Measurements from ENCODE around the gene PIAS2.

The PIAS2 gene

GRCh38 chr18:46859855-46860254 lies 57.5 kb downstream of the PIAS2 start:
- TF ChIP-seq, protein P1, sequence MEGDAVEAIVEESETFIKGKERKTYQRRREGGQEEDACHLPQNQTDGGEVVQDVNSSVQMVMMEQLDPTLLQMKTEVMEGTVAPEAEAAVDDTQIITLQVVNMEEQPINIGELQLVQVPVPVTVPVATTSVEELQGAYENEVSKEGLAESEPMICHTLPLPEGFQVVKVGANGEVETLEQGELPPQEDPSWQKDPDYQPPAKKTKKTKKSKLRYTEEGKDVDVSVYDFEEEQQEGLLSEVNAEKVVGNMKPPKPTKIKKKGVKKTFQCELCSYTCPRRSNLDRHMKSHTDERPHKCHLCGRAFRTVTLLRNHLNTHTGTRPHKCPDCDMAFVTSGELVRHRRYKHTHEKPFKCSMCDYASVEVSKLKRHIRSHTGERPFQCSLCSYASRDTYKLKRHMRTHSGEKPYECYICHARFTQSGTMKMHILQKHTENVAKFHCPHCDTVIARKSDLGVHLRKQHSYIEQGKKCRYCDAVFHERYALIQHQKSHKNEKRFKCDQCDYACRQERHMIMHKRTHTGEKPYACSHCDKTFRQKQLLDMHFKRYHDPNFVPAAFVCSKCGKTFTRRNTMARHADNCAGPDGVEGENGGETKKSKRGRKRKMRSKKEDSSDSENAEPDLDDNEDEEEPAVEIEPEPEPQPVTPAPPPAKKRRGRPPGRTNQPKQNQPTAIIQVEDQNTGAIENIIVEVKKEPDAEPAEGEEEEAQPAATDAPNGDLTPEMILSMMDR (conservative IDR thresholded peaks at IDR 0.05; ENCODE audit: control insufficient read depth, insufficient read depth, low read depth, low read length), result no peak
- DNase-seq (ENCODE audit: low read depth), result peak; percentile 25
- H3K4me3 ChIP-seq (ENCODE audit: control insufficient read depth, low read depth, low read length), result no peak overlapping the region

DNA sequence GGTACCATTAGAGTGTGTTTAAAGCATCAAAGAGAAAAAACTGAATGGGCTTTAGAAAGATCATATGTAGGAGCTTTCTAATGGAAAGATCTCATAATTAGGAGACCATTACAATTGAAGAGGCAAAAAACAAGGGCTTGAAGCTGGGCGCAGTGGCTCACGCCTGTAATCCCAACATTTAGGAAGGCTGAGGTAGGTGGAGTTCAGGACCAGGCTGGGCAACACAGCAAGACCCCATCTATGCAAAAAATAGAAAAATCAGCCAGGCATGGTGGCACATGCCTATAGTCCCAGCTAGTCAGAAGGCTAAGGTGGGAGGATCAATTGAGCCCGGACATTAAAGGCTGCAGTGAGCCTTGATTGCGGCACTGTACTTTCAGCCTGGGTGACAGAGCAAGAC lies 59.0 kb downstream of the PIAS2 start:
- no peak overlapping the region for H3K4me3 ChIP-seq (ENCODE audit: control insufficient read depth, low read depth, low read length)
- DNase-seq (ENCODE audit: low read depth), result no peak
- TF ChIP-seq, protein P1 (conservative IDR thresholded peaks at IDR 0.05; ENCODE audit: control insufficient read depth, insufficient read depth, low read depth, low read length), result no peak

GRCh38 chr18:46856973-46857372 lies 60.3 kb downstream of the PIAS2 start:
- peak; percentile 15 for DNase-seq (ENCODE audit: low read depth)
- TF ChIP-seq, protein P1 (conservative IDR thresholded peaks at IDR 0.05; ENCODE audit: control insufficient read depth, insufficient read depth, low read depth, low read length), result no peak
- H3K4me3 ChIP-seq (ENCODE audit: control insufficient read depth, low read depth, low read length), result no peak overlapping the region

DNA sequence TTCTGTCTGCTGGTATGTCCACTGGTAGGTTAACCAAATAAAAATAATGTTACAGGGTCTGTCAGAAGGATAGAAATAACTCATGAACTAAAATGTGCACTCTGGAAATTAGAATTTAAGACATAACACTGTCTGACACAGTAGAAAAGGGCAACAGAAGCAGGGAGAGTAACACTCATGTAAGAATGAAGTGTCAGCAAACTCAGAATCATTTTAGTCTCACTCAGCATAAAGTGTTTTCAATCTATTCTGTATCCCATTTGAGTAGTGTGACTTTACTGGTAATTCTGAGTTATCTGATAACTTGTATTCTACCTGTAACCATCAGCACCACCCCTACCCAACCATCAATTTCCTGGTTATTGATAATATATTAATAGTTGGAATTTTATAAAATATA lies 68.3 kb downstream of the PIAS2 start:
- no peak for DNase-seq (ENCODE audit: low read depth)
- no peak overlapping the region for H3K4me3 ChIP-seq (ENCODE audit: control insufficient read depth, low read depth, low read length)
- TF ChIP-seq, protein P1 (conservative IDR thresholded peaks at IDR 0.05; ENCODE audit: control insufficient read depth, insufficient read depth, low read depth, low read length), result no peak

DNA sequence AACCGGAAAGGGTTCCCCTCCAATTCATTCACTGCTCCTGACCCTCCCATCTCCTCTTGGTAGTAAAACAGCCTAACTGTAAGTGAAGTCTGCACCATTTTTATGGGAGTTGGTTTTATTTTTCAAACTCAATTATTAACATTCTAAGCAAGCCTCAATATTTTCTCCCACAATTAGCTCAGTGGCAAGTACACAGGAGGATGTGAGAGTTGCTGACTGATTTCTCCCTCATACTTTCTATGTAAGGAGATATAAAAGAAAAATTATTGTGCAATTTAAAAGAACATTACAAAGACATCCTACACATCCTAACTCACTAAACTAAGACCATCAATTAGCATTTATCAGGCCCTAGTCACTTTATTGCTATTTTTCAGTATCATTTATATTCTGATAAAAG lies 73.9 kb downstream of the PIAS2 start:
- no peak overlapping the region for H3K4me3 ChIP-seq (ENCODE audit: control insufficient read depth, low read depth, low read length)
- DNase-seq (ENCODE audit: low read depth), result no peak
- TF ChIP-seq, protein P1 (conservative IDR thresholded peaks at IDR 0.05; ENCODE audit: control insufficient read depth, insufficient read depth, low read depth, low read length), result no peak

GRCh38 chr18:46842583-46842982 lies 74.7 kb downstream of the PIAS2 start:
- H3K4me3 ChIP-seq (ENCODE audit: control insufficient read depth, low read depth, low read length), result no peak overlapping the region
- DNase-seq (ENCODE audit: low read depth), result no peak
- TF ChIP-seq, protein P1 (conservative IDR thresholded peaks at IDR 0.05; ENCODE audit: control insufficient read depth, insufficient read depth, low read depth, low read length), result no peak

DNA sequence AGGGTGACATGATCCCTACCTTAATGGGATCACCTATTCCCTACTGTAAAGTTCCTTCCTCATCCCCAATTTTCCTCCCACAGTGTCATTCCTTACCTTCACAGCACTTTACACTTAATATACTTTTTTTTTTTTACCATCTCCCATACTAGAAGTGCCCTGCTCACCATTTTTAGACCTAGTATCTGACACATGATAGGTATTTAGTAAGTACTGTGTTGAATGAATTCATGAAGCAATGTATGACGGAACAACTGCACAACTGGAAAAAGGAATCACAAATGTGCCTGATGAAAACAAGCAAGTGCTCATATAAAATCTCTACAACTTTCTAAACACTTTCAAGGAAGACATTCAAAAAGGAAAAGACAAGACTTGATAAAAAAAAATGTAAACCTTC lies 83.4 kb downstream of the PIAS2 start:
- no peak for DNase-seq (ENCODE audit: low read depth)
- H3K4me3 ChIP-seq (ENCODE audit: control insufficient read depth, low read depth, low read length), result no peak overlapping the region
- TF ChIP-seq, protein P1 (conservative IDR thresholded peaks at IDR 0.05; ENCODE audit: control insufficient read depth, insufficient read depth, low read depth, low read length), result no peak

Data from fibroblast of mammary gland (primary cell).